CD4-positive, alpha-beta T cell treated with Interleukin-12 subunit alpha and Interleukin-12 subunit beta, for 1 hour (primary cell): ENCODE measurements around the gene SHB.
A peak's percentile ranks its signal among the peaks of the same experiment; 100 is the strongest.

Experiments used
- DNase-seq: peaks from one replicate; pipeline ENCODE4 v3.0.0-alpha.2; 2020

The SHB gene

GRCh38 chr9:37925786-37926736, 143.0 kb downstream of the SHB start:
- no peak for DNase-seq

GRCh38 chr9:37925006-37925405, 144.0 kb downstream of the SHB start:
- no peak for DNase-seq

GRCh38 chr9:37924538-37924937, 144.5 kb downstream of the SHB start:
- no peak for DNase-seq

GRCh38 chr9:37923796-37924427, 145.1 kb downstream of the SHB start:
- DNase-seq: no peak

- DNase-seq: no peak
Observed at GRCh38 chr9:37923118-37923795, 145.8 kb downstream of the SHB start.

- no peak for DNase-seq
Observed at GRCh38 chr9:37922363-37923117, 146.5 kb downstream of the SHB start.

GRCh38 chr9:37921546-37922300, 147.3 kb downstream of the SHB start:
- DNase-seq: no peak

- DNase-seq: no peak
Observed at GRCh38 chr9:37921168-37921510, 147.9 kb downstream of the SHB start.

- peak; percentile 6 for DNase-seq
Observed at GRCh38 chr9:37920471-37921167, 148.4 kb downstream of the SHB start.

GRCh38 chr9:37919956-37920335, 149.1 kb downstream of the SHB start:
- no peak for DNase-seq

GRCh38 chr9:37919246-37919955, 149.6 kb downstream of the SHB start:
- no peak for DNase-seq

- DNase-seq: no peak
Observed at GRCh38 chr9:37918665-37919170, 150.3 kb downstream of the SHB start.

- no peak for DNase-seq
Observed at GRCh38 chr9:37917801-37918664, 151.0 kb downstream of the SHB start.

- no peak for DNase-seq
Observed at GRCh38 chr9:37917313-37917731, 151.7 kb downstream of the SHB start.

GRCh38 chr9:37916471-37917312, 152.3 kb downstream of the SHB start:
- DNase-seq: no peak

- DNase-seq: no peak
Observed at GRCh38 chr9:37915911-37916470, 153.0 kb downstream of the SHB start.

GRCh38 chr9:37914701-37915358, 154.2 kb downstream of the SHB start:
- no peak for DNase-seq

- no peak for DNase-seq
Observed at GRCh38 chr9:37914154-37914551, 154.9 kb downstream of the SHB start.
